ENCODE results near the gene EDRF1. TPM values are rescaled to one million over a fixed set of nuclear protein-coding genes. Genes with fewer than 3 reads are reported as not detected.

The EDRF1 gene
- total RNA-seq, 1 experiment from 2014 or later: 32.9 TPM

GRCh38 chr10:125773687-125774543 is 54.4 kb downstream of the EDRF1 start:
- ChIA-PET CTCF (no interaction called here), POLR2A (no interaction called here)
- H3K27me3 Mint-ChIP-seq (ENCODE audit: low read depth): peaks cover 1% of the 10 kb centered on the region; the same call in 1 of the 2 replicates
- no peak overlapping the region for H3K27ac Mint-ChIP-seq
- no peak for DNase-seq (ENCODE audit: low spot score)
- no peak for TF ChIP-seq ZNF396 (CRISPR knock-in tag; IDR thresholded peaks at IDR 0.05; ENCODE audit: borderline replicate concordance)
- no peak for TF ChIP-seq ZNF138 (CRISPR knock-in tag; conservative IDR thresholded peaks at IDR 0.05)
- TF ChIP-seq HMGA2 (CRISPR knock-in tag; IDR thresholded peaks at IDR 0.05): no peak
- no peak for TF ChIP-seq ETV6 (CRISPR knock-in tag; IDR thresholded peaks at IDR 0.05)
- no peak for TF ChIP-seq SMAD4 (CRISPR knock-in tag; IDR thresholded peaks at IDR 0.05)
- TF ChIP-seq PRDM15 (CRISPR knock-in tag; IDR thresholded peaks at IDR 0.05): no peak
- TF ChIP-seq ZNF416 (CRISPR knock-in tag; IDR thresholded peaks at IDR 0.05): no peak
- no peak for TF ChIP-seq AFF4 (CRISPR knock-in tag; IDR thresholded peaks at IDR 0.05; ENCODE audit: borderline replicate concordance)
- TF ChIP-seq GTF2I (CRISPR knock-in tag; conservative IDR thresholded peaks at IDR 0.05): no peak
- no peak for TF ChIP-seq IRF2 (CRISPR knock-in tag; IDR thresholded peaks at IDR 0.05; ENCODE audit: borderline replicate concordance, low read depth)
- no peak for TF ChIP-seq CDX4 (CRISPR knock-in tag; IDR thresholded peaks at IDR 0.05; ENCODE audit: borderline replicate concordance)
- no peak for TF ChIP-seq TEAD4 (CRISPR knock-in tag; IDR thresholded peaks at IDR 0.05)
- H3K4me1 Mint-ChIP-seq: no peaks in the 10 kb centered on the region
- ATAC-seq: no peak
- H3K9me3 Mint-ChIP-seq: peaks cover 6% of the 10 kb centered on the region
- H3K4me3 Mint-ChIP-seq: no peak overlapping the region
- H3K36me3 Mint-ChIP-seq: no peaks in the 10 kb centered on the region

GRCh38 chr10:125774581-125775191 is 55.2 kb downstream of the EDRF1 start:
- H3K4me1 Mint-ChIP-seq: no peaks in the 10 kb centered on the region
- H3K4me3 Mint-ChIP-seq: no peak overlapping the region
- peaks cover 12% of the 10 kb centered on the region for H3K9me3 Mint-ChIP-seq
- POLR2A ChIA-PET: no interaction called here
- no peak for TF ChIP-seq FOXK1 (CRISPR knock-in tag; IDR thresholded peaks at IDR 0.05)
- no peak for TF ChIP-seq ATF1 (CRISPR knock-in tag; IDR thresholded peaks at IDR 0.05)
- no peak for TF ChIP-seq ZNF423 (CRISPR knock-in tag; IDR thresholded peaks at IDR 0.05)
- TF ChIP-seq ZNF396 (CRISPR knock-in tag; IDR thresholded peaks at IDR 0.05; ENCODE audit: borderline replicate concordance): no peak
- no peak for TF ChIP-seq HMGA2 (CRISPR knock-in tag; IDR thresholded peaks at IDR 0.05)
- TF ChIP-seq, protein P1, sequence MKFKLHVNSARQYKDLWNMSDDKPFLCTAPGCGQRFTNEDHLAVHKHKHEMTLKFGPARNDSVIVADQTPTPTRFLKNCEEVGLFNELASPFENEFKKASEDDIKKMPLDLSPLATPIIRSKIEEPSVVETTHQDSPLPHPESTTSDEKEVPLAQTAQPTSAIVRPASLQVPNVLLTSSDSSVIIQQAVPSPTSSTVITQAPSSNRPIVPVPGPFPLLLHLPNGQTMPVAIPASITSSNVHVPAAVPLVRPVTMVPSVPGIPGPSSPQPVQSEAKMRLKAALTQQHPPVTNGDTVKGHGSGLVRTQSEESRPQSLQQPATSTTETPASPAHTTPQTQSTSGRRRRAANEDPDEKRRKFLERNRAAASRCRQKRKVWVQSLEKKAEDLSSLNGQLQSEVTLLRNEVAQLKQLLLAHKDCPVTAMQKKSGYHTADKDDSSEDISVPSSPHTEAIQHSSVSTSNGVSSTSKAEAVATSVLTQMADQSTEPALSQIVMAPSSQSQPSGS (CRISPR knock-in tag; IDR thresholded peaks at IDR 0.05; ENCODE audit: borderline replicate concordance, low read depth): no peak
- no peak for TF ChIP-seq ZNF219 (CRISPR knock-in tag; IDR thresholded peaks at IDR 0.05; ENCODE audit: borderline replicate concordance)
- no peak for TF ChIP-seq ETV6 (CRISPR knock-in tag; IDR thresholded peaks at IDR 0.05)
- CTCF ChIA-PET: no interaction called here
- no peak overlapping the region for H3K27ac Mint-ChIP-seq
- H3K36me3 Mint-ChIP-seq: no peaks in the 10 kb centered on the region
- ATAC-seq (no peak), DNase-seq (ENCODE audit: low spot score) (no peak)
- peaks cover 2% of the 10 kb centered on the region; the same call in 1 of the 2 replicates for H3K27me3 Mint-ChIP-seq (ENCODE audit: low read depth)
